NCI-H82 treated with DMSO at 0.1 percent for 48 hours (cell line): ENCODE measurements around the gene EVC.
"Not testable (repeated sequence)": the region's sequence is repeated elsewhere in the genome, so short reads cannot be mapped to it uniquely, and the experiment has no call there.

Source experiments
- DNase-seq: peaks from one replicate; lab custom pipeline; 2025; ENCODE audit not compliant: unreplicated experiment; lab: John Stamatoyannopoulos, UW

Gene EVC

GRCh38 chr4:5707778-5708448 is 3.1 kb upstream of the EVC start:
- no peak for DNase-seq

GRCh38 chr4:5708449-5709206 is 2.4 kb upstream of the EVC start, which contains the start of gene EVC2:
TSS of gene EVC2 (minus strand) at chr4:5708559. CDS start at chr4:5708513, 46 bp downstream.
- DNase-seq = no peak

GRCh38 chr4:5709207-5709575 is 1.8 kb upstream of the EVC start:
- no peak for DNase-seq

- DNase-seq = no peak
These were observed 688 bp upstream of the EVC start for GRCh38 chr4:5710065-5710960.

GRCh38 chr4:5711479-5712184 is 631 bp downstream of the EVC start:
- no peak for DNase-seq

- DNase-seq = no peak
These were observed 1.5 kb downstream of the EVC start for GRCh38 chr4:5712517-5712916.

GRCh38 chr4:5712931-5713330 is 1.9 kb downstream of the EVC start:
- DNase-seq = peak; percentile 82

GRCh38 chr4:5713861-5714260 is 2.9 kb downstream of the EVC start:
- DNase-seq = no peak

- DNase-seq = no peak
These were observed 4.4 kb downstream of the EVC start for GRCh38 chr4:5715357-5715756.

GRCh38 chr4:5716391-5716790 is 5.4 kb downstream of the EVC start:
- DNase-seq = no peak

- DNase-seq = no peak
These were observed 6.6 kb downstream of the EVC start for GRCh38 chr4:5717449-5718158.

GRCh38 chr4:5718411-5718810 is 7.4 kb downstream of the EVC start:
- DNase-seq = no peak

GRCh38 chr4:5719350-5720055 is 8.5 kb downstream of the EVC start:
- DNase-seq = no peak

GRCh38 chr4:5720157-5720850 is 9.3 kb downstream of the EVC start:
- no peak for DNase-seq

- no peak for DNase-seq
These were observed 10.0 kb downstream of the EVC start for GRCh38 chr4:5720980-5721379.

- DNase-seq = no peak
These were observed 10.9 kb downstream of the EVC start for GRCh38 chr4:5721923-5722322.

- DNase-seq = no peak
These were observed 11.3 kb downstream of the EVC start for GRCh38 chr4:5722328-5722727.

GRCh38 chr4:5724377-5724776 is 13.4 kb downstream of the EVC start:
- no peak for DNase-seq

GRCh38 chr4:5728412-5728811 is 17.4 kb downstream of the EVC start:
- DNase-seq = not testable (repeated sequence)
